ENCODE results near the gene CACNA2D1. TPM values are rescaled to one million over a fixed set of nuclear protein-coding genes. Genes with fewer than 3 reads are reported as not detected.

CACNA2D1 gene
- total RNA-seq, 1 experiment from 2014 or later: 36.2 TPM

- Histone ChIP-seq H2AK5ac (ENCODE audit: insufficient read length, low read length) (no peak overlapping the region), H4K91ac (ENCODE audit: insufficient read length, low read depth, low read length) (no peak overlapping the region), H3K27ac (ENCODE audit: insufficient read length, low read depth, low read length) (no peak overlapping the region), H3K9ac (ENCODE audit: extremely low read depth, insufficient read length, low read length) (no peak overlapping the region), H3K4me2 (ENCODE audit: insufficient read depth, insufficient read length, low read length) (no peak overlapping the region), H3K23me2 (ENCODE audit: insufficient read length, low read depth, low read length, poor library complexity, severe bottlenecking) (no peaks in the 10 kb centered on the region), H2AFZ (ENCODE audit: low read length) (no peak overlapping the region), H3K9me3 (ENCODE audit: control insufficient read depth, low read depth, low read length) (no peaks in the 10 kb centered on the region), H3K79me2 (ENCODE audit: insufficient read depth, low read length) (no peaks in the 10 kb centered on the region), H4K20me1 (ENCODE audit: control insufficient read depth, insufficient read depth, insufficient read length) (no peaks in the 10 kb centered on the region), H2BK120ac (ENCODE audit: low read depth, low read length, poor library complexity, severe bottlenecking) (no peak overlapping the region), H3K4me1 (ENCODE audit: insufficient read depth, low read length) (no peaks in the 10 kb centered on the region), H3K18ac (ENCODE audit: insufficient read length, low read depth, low read length) (no peak overlapping the region), H3K56ac (ENCODE audit: insufficient read length, low read depth, low read length) (no peak overlapping the region), H4K8ac (replicated peaks; ENCODE audit: insufficient read length, low read depth, low read length) (no peak overlapping the region), H3K27me3 (ENCODE audit: insufficient read depth, low read length) (no peaks in the 10 kb centered on the region), H3K79me1 (ENCODE audit: insufficient read depth, low read depth, low read length, poor library complexity, severe bottlenecking) (no peaks in the 10 kb centered on the region), H2BK5ac (ENCODE audit: insufficient read length, low read length) (no peak overlapping the region), H4K5ac (ENCODE audit: insufficient read length, low read depth, low read length) (no peak overlapping the region), H2BK12ac (ENCODE audit: insufficient read length, low read depth, low read length) (no peak overlapping the region), H3K23ac (ENCODE audit: insufficient read length, low read depth, low read length) (no peak overlapping the region), H2BK20ac (ENCODE audit: low read depth, low read length, poor library complexity, severe bottlenecking) (no peak overlapping the region), H3K4ac (ENCODE audit: low read depth, low read length) (no peak overlapping the region), H2BK15ac (ENCODE audit: low read depth, low read length) (no peak overlapping the region), H3K14ac (ENCODE audit: insufficient read depth, low read length) (no peak overlapping the region), H3T11ph (ENCODE audit: low read length) (no peak overlapping the region)
- H3K4me3 Mint-ChIP-seq: no peak overlapping the region
- WGBS (ENCODE audit: extremely low coverage, insufficient read length, low lambda C conversion rate): no CpG with 5 or more reads among the region's 10 CpGs
- H3K9me3 Mint-ChIP-seq: peaks cover 4% of the 10 kb centered on the region in 2 experiments; a peak in 1 of 5 replicates
- H3K27ac Mint-ChIP-seq: peak overlapping the region in 2 of 3 experiments; percentile 25 to 81; a peak in 4 of 7 replicates
- no peaks in the 10 kb centered on the region for H3K27me3 Mint-ChIP-seq (ENCODE audit: low read depth)
- H3K36me3 Mint-ChIP-seq (ENCODE audit: insufficient read depth in 1 of 3, low read depth in 3 of 3): peaks cover 4 to 9% (median 6%) of the 10 kb centered on the region in 3 experiments; a peak in 6 of 7 replicates
- no peak for TF ChIP-seq CTCF (conservative IDR thresholded peaks at IDR 0.05)
- no peak for DNase-seq
- H3K4me1 Mint-ChIP-seq: peaks cover 15 to 16% of the 10 kb centered on the region in 2 experiments
These were observed 33.1 kb downstream of the CACNA2D1 start for GRCh38 chr7:82410461-82410860.
